ELR (cell line): ENCODE measurements around the gene TNIK.

Source experiments
- DNase-seq: peaks from one replicate; pipeline ENCODE4 v3.0.0-alpha.2; 2015; ENCODE audit warnings: low read depth

Gene TNIK

GRCh38 chr3:171163101-171164066 lies 296.8 kb downstream of the TNIK start:
- peak; percentile 16 for DNase-seq

GRCh38 chr3:171160325-171160724 lies 299.9 kb downstream of the TNIK start:
- no peak for DNase-seq

GRCh38 chr3:171159822-171160157 lies 300.4 kb downstream of the TNIK start:
- DNase-seq, result no peak

- no peak for DNase-seq
Observed at GRCh38 chr3:171159024-171159821, 301.0 kb downstream of the TNIK start.

- no peak for DNase-seq
Observed at GRCh38 chr3:171157980-171158379, 302.2 kb downstream of the TNIK start.

GRCh38 chr3:171157286-171157685 lies 302.9 kb downstream of the TNIK start:
- DNase-seq, result no peak

- peak; percentile 48 for DNase-seq
Observed at GRCh38 chr3:171156401-171157010, 303.7 kb downstream of the TNIK start.

- no peak for DNase-seq
Observed at GRCh38 chr3:171155122-171155700, 305.0 kb downstream of the TNIK start.

GRCh38 chr3:171150945-171151344 lies 309.3 kb downstream of the TNIK start:
- DNase-seq, result no peak

- DNase-seq, result no peak
Observed at GRCh38 chr3:171149526-171150116, 310.6 kb downstream of the TNIK start.

GRCh38 chr3:171145798-171146197 lies 314.4 kb downstream of the TNIK start:
- DNase-seq, result no peak

- DNase-seq, result no peak
Observed at GRCh38 chr3:171142985-171143384, 317.2 kb downstream of the TNIK start.

GRCh38 chr3:171140246-171140645 lies 320.0 kb downstream of the TNIK start:
- DNase-seq, result no peak

GRCh38 chr3:171138027-171138426 lies 322.2 kb downstream of the TNIK start:
- DNase-seq, result no peak

- DNase-seq, result peak; percentile 32
Observed at GRCh38 chr3:171135549-171135948, 324.7 kb downstream of the TNIK start.

GRCh38 chr3:171133796-171134569 lies 326.2 kb downstream of the TNIK start:
- DNase-seq, result no peak

GRCh38 chr3:171133337-171133736 lies 326.9 kb downstream of the TNIK start:
- peak; percentile 22 for DNase-seq

GRCh38 chr3:171132873-171133272 lies 327.3 kb downstream of the TNIK start:
- DNase-seq, result peak; percentile 91

- DNase-seq, result peak; percentile 67
Observed at GRCh38 chr3:171129827-171130226, 330.4 kb downstream of the TNIK start.

- DNase-seq, result no peak
Observed at GRCh38 chr3:171127611-171128010, 332.6 kb downstream of the TNIK start.
